Body of pancreas (tissue), 4 donors: Measurements from ENCODE around the gene ATXN7L2. TPM values are rescaled to one million over a fixed set of nuclear protein-coding genes. Genes with fewer than 3 reads are reported as not detected.

Experiments
- ATAC-seq: fragments of 150-250 bp; one replicate; pipeline ENCODE4 v1.9.1; 2016
- DNase-seq, 4 donors: peaks; one replicate each; pipeline ENCODE4 v3.0.0-alpha.2; 2019
- H3K27ac ChIP-seq, 4 donors: fragments of 200-600 bp; sonication (generic); 1 replicate in 3 of 4; 2 replicates in 1 of 4; pipeline versions ENCODE4 v1.5.1 to v1.6.1; 2016 to 2019; ENCODE audit warnings: mild to moderate bottlenecking in 1 of 4, mixed read lengths in 1 of 4, moderate library complexity in 1 of 4
- H3K27me3 ChIP-seq, 2 donors: fragments of 200-600 bp; sonication (generic); one replicate each; pipeline ENCODE4 v1.6.0; 2016; ENCODE audit warnings: mild to moderate bottlenecking in 1 of 2
- H3K36me3 ChIP-seq, 2 donors: fragments of 200-600 bp; sonication (generic); replicated peaks in 1 of 2; 2 replicates each; pipeline ENCODE4 v1.5.1; 2016; ENCODE audit warnings: low read depth in 2 of 2; ENCODE audit not compliant: insufficient read depth in 1 of 2
- H3K4me1 ChIP-seq: fragments of 200-600 bp; sonication (generic); one replicate; pipeline ENCODE4 v1.6.0; 2016
- H3K4me3 ChIP-seq, 2 donors: fragments of 200-600 bp; sonication (generic); 1 replicate in 1 of 2; 2 replicates in 1 of 2; pipeline ENCODE4 v1.5.1; 2016 to 2019
- H3K9me3 ChIP-seq, 3 donors: fragments of 200-600 bp; sonication (generic); 1 replicate in 2 of 3; 2 replicates in 1 of 3; pipeline ENCODE4 v1.5.1; 2016
- POLR2A ChIP-seq, 3 donors: fragments of 450-650 bp; IDR thresholded peaks; one replicate each; pipeline ENCODE4 v1.6.1; 2016; ENCODE audit warnings: antibody characterized with exemption in 3 of 3, mild to moderate bottlenecking in 2 of 3
- WGBS, 2 donors: methylation state at CpG; one replicate each; pipeline ENCODE4 v1.1.5; 2017; 5-methylcytosine and 5-hydroxymethylcytosine counted together
- intact Hi-C: fragments of 100-400 bp; cut with DNase I; formaldehyde crosslinking; loops from one replicate; pipeline ENCODE4 v1.15.1; 2023
- total RNA-seq, 2 donors: library from RNA; depleted of rRNA; stranded (reverse); fragments of >200 nt; gene quantifications; one replicate each; pipeline ENCODE4 v1.1.0, GENCODE V29; 2016
- TF ChIP-seq, protein P1 (sequence below), 7 experiments: fragments of 450-650 bp in 4 of 7; fragments of 200-600 bp in 3 of 7; sonication (generic) in 3 of 7; IDR thresholded peaks; one replicate each; pipeline ENCODE4 v1.5.1; 2016 to 2019; ENCODE audit warnings: antibody characterized with exemption in 7 of 7

Gene ATXN7L2
- total RNA-seq, 2 donors from 2014 or later: 2.6 to 5.9 TPM

DNA sequence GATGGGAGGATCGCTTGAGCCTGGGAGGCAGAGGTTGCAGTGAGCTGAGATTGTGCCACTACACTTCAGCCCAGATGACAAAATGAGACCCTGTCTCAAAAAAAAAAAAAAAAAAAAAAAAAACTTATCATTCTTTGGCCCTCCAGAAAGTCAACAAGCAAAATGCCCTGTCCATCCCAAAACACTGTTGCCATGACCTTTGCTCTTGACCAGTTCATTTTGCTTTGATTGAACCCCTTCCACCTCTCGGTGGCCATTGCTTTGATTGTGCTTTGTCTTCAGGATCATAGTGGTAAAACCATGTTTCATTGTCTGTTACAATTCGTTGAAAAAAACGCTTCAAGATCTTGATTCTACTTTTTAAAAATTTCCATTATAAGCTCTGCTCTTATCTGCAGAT lies 25.9 kb upstream of the ATXN7L2 start:
- no peaks in the 10 kb centered on the region for H3K4me1 ChIP-seq
- H3K9me3 ChIP-seq: no peaks in the 10 kb centered on the region
- no peak overlapping the region for H3K27ac ChIP-seq
- H3K27me3 ChIP-seq: no peaks in the 10 kb centered on the region
- H3K4me3 ChIP-seq: no peak overlapping the region
- no peak for ATAC-seq
- H3K36me3 ChIP-seq: no peaks in the 10 kb centered on the region
- no peak for DNase-seq
- TF ChIP-seq, protein P1, sequence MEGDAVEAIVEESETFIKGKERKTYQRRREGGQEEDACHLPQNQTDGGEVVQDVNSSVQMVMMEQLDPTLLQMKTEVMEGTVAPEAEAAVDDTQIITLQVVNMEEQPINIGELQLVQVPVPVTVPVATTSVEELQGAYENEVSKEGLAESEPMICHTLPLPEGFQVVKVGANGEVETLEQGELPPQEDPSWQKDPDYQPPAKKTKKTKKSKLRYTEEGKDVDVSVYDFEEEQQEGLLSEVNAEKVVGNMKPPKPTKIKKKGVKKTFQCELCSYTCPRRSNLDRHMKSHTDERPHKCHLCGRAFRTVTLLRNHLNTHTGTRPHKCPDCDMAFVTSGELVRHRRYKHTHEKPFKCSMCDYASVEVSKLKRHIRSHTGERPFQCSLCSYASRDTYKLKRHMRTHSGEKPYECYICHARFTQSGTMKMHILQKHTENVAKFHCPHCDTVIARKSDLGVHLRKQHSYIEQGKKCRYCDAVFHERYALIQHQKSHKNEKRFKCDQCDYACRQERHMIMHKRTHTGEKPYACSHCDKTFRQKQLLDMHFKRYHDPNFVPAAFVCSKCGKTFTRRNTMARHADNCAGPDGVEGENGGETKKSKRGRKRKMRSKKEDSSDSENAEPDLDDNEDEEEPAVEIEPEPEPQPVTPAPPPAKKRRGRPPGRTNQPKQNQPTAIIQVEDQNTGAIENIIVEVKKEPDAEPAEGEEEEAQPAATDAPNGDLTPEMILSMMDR (IDR thresholded peaks at IDR 0.05): no peak
- no peak for TF ChIP-seq POLR2A (IDR thresholded peaks at IDR 0.05)
- WGBS, 2 donors: 47 to 51% methylated on average over 4 of the region's 4 CpGs
- intact Hi-C loops: no loop called here

DNA sequence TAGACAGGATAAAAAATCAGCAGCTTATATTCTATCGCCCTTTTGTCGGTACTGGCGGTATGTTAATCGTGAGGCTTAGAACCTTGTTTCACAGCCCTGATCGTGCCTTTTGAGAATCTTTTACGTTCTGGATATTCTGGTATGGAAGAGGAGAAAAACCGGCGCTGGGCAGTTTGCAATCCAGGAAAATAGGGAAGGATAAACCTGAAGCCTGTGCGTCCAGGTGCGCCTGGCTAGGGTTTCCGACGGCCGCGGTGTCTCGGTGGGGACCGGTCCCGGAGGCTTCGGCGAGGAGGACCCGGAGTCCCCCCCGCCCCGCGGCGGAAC lies 17.6 kb upstream of the ATXN7L2 start:
- Histone ChIP-seq H3K36me3 (no peaks in the 10 kb centered on the region), H3K9me3 (no peaks in the 10 kb centered on the region), H3K27ac (peak overlapping the region; percentile 37 to 66 (median 54)), H3K27me3 (no peaks in the 10 kb centered on the region), H3K4me3 (peak overlapping the region; percentile 35 to 68), H3K4me1 (peaks cover 19% of the 10 kb centered on the region)
- TF ChIP-seq, protein P1 (IDR thresholded peaks at IDR 0.05): no peak
- no peak for TF ChIP-seq POLR2A (IDR thresholded peaks at IDR 0.05)
- intact Hi-C loops: no loop called here
- 3 to 8% methylated on average over 15 to 24 of the region's 24 CpGs for WGBS, 2 donors
- no peak for ATAC-seq
- no peak for DNase-seq

DNA sequence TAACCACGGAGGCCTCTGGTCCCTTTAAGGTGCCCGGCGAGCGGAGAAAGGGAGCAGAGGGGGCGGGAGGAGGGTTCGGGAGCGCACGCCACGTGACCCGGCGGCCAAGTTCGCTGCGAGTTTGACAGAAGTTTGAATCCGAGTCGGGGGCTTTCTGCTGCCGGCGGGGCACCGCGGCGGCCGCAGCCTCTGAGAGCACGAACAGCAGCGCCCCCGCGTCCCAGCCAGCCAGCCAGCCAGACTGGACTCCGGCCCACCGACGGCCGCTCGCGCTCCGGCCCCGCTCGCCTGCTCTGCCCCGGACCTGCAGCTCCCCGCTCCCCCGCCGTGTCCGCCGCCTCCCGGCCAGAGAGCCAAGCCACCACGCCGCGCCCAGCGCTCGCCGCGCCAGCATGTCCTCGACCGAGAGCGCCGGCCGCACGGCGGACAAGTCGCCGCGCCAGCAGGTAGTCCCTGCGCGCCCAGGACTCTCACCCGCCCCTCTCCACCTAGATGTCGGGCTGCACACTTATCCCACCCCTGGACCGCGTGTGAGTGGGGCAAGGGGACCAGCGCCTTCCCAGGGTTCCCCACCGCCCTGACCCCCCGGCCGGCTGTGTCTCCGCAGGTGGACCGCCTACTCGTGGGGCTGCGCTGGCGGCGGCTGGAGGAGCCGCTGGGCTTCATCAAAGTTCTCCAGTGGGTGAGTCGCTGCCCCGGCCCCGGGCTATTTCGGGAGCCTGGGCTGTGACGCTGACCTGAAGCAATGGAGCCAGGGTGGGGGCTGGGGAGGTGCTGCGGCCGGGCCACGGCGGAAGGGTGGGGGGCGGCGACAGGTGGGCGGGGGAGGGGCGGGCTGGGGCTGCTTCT lies 17.0 kb upstream of the ATXN7L2 start, which contains the start of gene SYPL2:
Gene SYPL2, plus strand, starts transcription at position 95 of the 849 bp plus-strand sequence. Its CDS starts 298 bp downstream, at position 393.
- intact Hi-C loops: no loop called here
- WGBS, 2 donors: 0% methylated on average over 19 to 81 of the region's 88 CpGs
- no peaks in the 10 kb centered on the region for H3K9me3 ChIP-seq
- peak within 1 kb of the TSS; percentile 37 to 66 (median 54) for H3K27ac ChIP-seq
- TF ChIP-seq, protein P1 (IDR thresholded peaks at IDR 0.05): peak in 2 of 7 experiments; percentile 7
- TF ChIP-seq POLR2A (IDR thresholded peaks at IDR 0.05): peak in 2 of 3 donors; percentile 8 to 35
- peaks cover 19% of the 10 kb centered on the region for H3K4me1 ChIP-seq
- DNase-seq (peak; percentile 70 to 83 (median 72)), ATAC-seq (peak; percentile 83)
- H3K4me3 ChIP-seq: peak within 1 kb of the TSS; percentile 35 to 68
- no peaks in the 10 kb centered on the region for H3K27me3 ChIP-seq
- no peaks in the 10 kb centered on the region for H3K36me3 ChIP-seq

DNA sequence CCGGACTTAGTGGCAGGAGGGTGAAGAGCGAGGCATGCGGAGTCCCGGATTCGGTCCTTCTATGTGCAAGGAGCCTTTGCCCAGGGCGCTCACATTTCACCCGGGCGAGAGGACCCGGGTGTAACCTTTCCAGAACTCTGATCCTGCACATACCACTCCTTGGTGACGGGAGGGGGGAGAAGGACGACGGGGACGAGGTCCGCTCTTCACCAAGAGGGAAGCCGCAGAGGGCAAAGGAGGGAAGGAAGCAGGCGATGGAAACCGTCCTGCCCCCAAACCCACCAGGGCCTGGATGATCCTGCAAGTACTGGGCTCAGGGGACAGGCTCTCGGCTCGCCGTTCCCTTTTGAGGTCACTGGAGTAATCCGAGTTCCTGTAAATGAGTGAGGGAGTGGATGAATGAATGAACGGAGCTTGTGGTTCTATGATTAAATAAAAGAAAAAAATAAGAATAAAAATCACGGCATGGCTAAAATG lies 16.4 kb upstream of the ATXN7L2 start:
- WGBS, 2 donors: 12 to 13% methylated on average over 18 to 23 of the region's 23 CpGs
- DNase-seq (no peak), ATAC-seq (no peak)
- peak overlapping the region in 1 of 4 donors; percentile 55 for H3K27ac ChIP-seq
- peaks cover 19% of the 10 kb centered on the region for H3K4me1 ChIP-seq
- peak overlapping the region in 1 of 2 donors; percentile 35 for H3K4me3 ChIP-seq
- no peaks in the 10 kb centered on the region for H3K36me3 ChIP-seq
- intact Hi-C loops: no loop called here
- TF ChIP-seq, protein P1 (IDR thresholded peaks at IDR 0.05): no peak
- no peak for TF ChIP-seq POLR2A (IDR thresholded peaks at IDR 0.05)
- no peaks in the 10 kb centered on the region for H3K27me3 ChIP-seq
- H3K9me3 ChIP-seq: no peaks in the 10 kb centered on the region
